Endothelial cell of umbilical vein (primary cell): ENCODE results near the gene PIK3R1. TPM values are rescaled to one million over a fixed set of nuclear protein-coding genes. Genes with fewer than 3 reads are reported as not detected.

Experiments used
- BruUV-seq: library from RNA; stranded (reverse); fragments of 400-500 nt; replicated peaks from 2 replicates; lab custom pipeline; 2021; lab: Mats Ljungman, UMichigan
- CTCF ChIA-PET: fragments of 300-600, 350-600 bp; sonication (Branson Sonifier 250); formaldehyde crosslinking; loops from one replicate; lab custom pipeline; 2021; ENCODE audit warnings: antibody characterized with exemption, inconsistent platforms; lab: Charles Lee
- POLR2A ChIA-PET: fragments of 300-600, 350-600 bp; sonication (Branson Sonifier 250); formaldehyde crosslinking; loops from one replicate; lab custom pipeline; 2021; ENCODE audit warnings: antibody characterized with exemption, inconsistent platforms; lab: Charles Lee
- DNase-seq: peaks from one replicate; pipeline ENCODE4 v3.0.0-alpha.2; 2011; ENCODE audit warnings: low read depth, low spot score
- FAIRE-seq: peaks from 2 replicates; lab custom pipeline; 2011; peaks lifted over from hg19 to GRCh38; lab: Jason Lieb, UNC
- H2AFZ ChIP-seq: 2 replicates; pipeline ENCODE4 v1.6.0; 2012; ENCODE audit warnings: low read depth, low read length, control low read depth, inconsistent platforms
- H3K27ac ChIP-seq: 2 replicates; pipeline ENCODE4 v1.5.1; 2011; ENCODE audit warnings: low read depth, mild to moderate bottlenecking, control low read depth, low read length, moderate library complexity; ENCODE audit not compliant: insufficient read depth
- H3K27me3 ChIP-seq, 2 experiments: 2 replicates each; pipeline versions ENCODE4 v1.6.0 to v1.6.1; 2011; ENCODE audit warnings: low read length in 2 of 2, mixed read lengths in 1 of 2; ENCODE audit not compliant: control insufficient read depth in 2 of 2, insufficient read depth in 2 of 2
- H3K36me3 ChIP-seq, 2 experiments: 2 replicates in 1 of 2; 3 replicates in 1 of 2; pipeline ENCODE4 v1.5.1; 2011; ENCODE audit warnings: low read length in 2 of 2, mild to moderate bottlenecking in 1 of 2, moderate library complexity in 1 of 2; ENCODE audit not compliant: control insufficient read depth in 2 of 2, insufficient read depth in 2 of 2; ENCODE audit errors: extremely low read depth in 1 of 2
- H3K4me1 ChIP-seq: 3 replicates; pipeline ENCODE4 v1.5.1; 2011; ENCODE audit warnings: mild to moderate bottlenecking, low read length; ENCODE audit not compliant: control insufficient read depth, insufficient read depth; ENCODE audit errors: extremely low read depth
- H3K4me2 ChIP-seq: 2 replicates; pipeline ENCODE4 v1.6.1; 2011; ENCODE audit warnings: low read length, control low read depth, mixed read lengths; ENCODE audit not compliant: insufficient read depth
- H3K4me3 ChIP-seq, 3 experiments: fragments of 200-600 bp in 1 of 3; sonication (generic), shearing (Covaris generic) in 1 of 3; replicated peaks in 1 of 3; 2 replicates each; pipeline ENCODE4 v1.5.1; 2011 to 2016; ENCODE audit warnings: control low read depth in 3 of 3, low read length in 3 of 3, mild to moderate bottlenecking in 2 of 3, inconsistent platforms in 1 of 3, low read depth in 1 of 3, moderate library complexity in 1 of 3; ENCODE audit not compliant: insufficient read depth in 1 of 3
- H3K79me2 ChIP-seq: 2 replicates; pipeline ENCODE4 v1.6.0; 2012; ENCODE audit warnings: low read length, inconsistent platforms; ENCODE audit not compliant: control insufficient read depth, insufficient read depth
- H3K9ac ChIP-seq: replicated peaks from 2 replicates; pipeline ENCODE3; 2011; ENCODE audit warnings: low read length, control low read depth; ENCODE audit not compliant: insufficient read depth; ENCODE audit errors: extremely low read depth
- H3K9me1 ChIP-seq: replicated peaks from 3 replicates; pipeline ENCODE4 v1.6.0; 2011; ENCODE audit warnings: mild to moderate bottlenecking, low read length; ENCODE audit not compliant: control insufficient read depth, insufficient read depth; ENCODE audit errors: extremely low read depth
- H3K9me3 ChIP-seq: replicated peaks from 2 replicates; pipeline ENCODE4 v1.5.1; 2012; ENCODE audit warnings: low read length, inconsistent platforms; ENCODE audit not compliant: control insufficient read depth, insufficient read depth
- H4K20me1 ChIP-seq: replicated peaks from 2 replicates; pipeline ENCODE3; 2011; ENCODE audit warnings: mild to moderate bottlenecking, low read length; ENCODE audit not compliant: control insufficient read depth, insufficient read depth; ENCODE audit errors: extremely low read depth
- EZH2 ChIP-seq: IDR thresholded peaks from 2 replicates; pipeline ENCODE4 v1.6.1; 2012; ENCODE audit warnings: borderline replicate concordance, low read depth, mild to moderate bottlenecking, moderate library complexity, low read length, inconsistent platforms; ENCODE audit not compliant: severe bottlenecking
- FOS ChIP-seq: IDR thresholded peaks from 2 replicates; pipeline ENCODE4 v1.6.1; 2011; ENCODE audit warnings: mild to moderate bottlenecking, low read length, moderate library complexity, borderline replicate concordance; ENCODE audit not compliant: insufficient read depth
- GATA2 ChIP-seq: IDR thresholded peaks from 2 replicates; pipeline ENCODE4 v1.7.0; 2011; ENCODE audit warnings: low read depth, mild to moderate bottlenecking, moderate library complexity, mixed read lengths, low read length; ENCODE audit not compliant: insufficient read length, insufficient read depth
- JUN ChIP-seq: IDR thresholded peaks from 2 replicates; pipeline ENCODE4 v1.6.1; 2011; ENCODE audit warnings: borderline replicate concordance, low read depth; ENCODE audit not compliant: insufficient read length, insufficient read depth
- MAX ChIP-seq: IDR thresholded peaks from 2 replicates; pipeline ENCODE4 v1.6.1; 2011; ENCODE audit not compliant: insufficient read depth, insufficient read length
- MYC ChIP-seq: IDR thresholded peaks from one replicate; pipeline ENCODE4 v1.6.1; 2011; ENCODE audit warnings: mild to moderate bottlenecking, low read depth, low read length
- POLR2A ChIP-seq: IDR thresholded peaks from 2 replicates; pipeline ENCODE4 v1.6.1; 2012; ENCODE audit warnings: low read depth, mild to moderate bottlenecking, control low read depth, low read length
- POLR2AphosphoS5 ChIP-seq: IDR thresholded peaks from 2 replicates; pipeline ENCODE4 v1.6.1; 2012; ENCODE audit warnings: low read depth, mild to moderate bottlenecking, control low read depth, low read length, moderate library complexity; ENCODE audit not compliant: insufficient read depth
- dilution Hi-C: fragments of 300-500 bp; cut with MboI; formaldehyde crosslinking; loops from one replicate; pipeline ENCODE4 v1.15.0; 2019; ENCODE audit warnings: low sequenced_read_pairs; ENCODE audit not compliant: extremely low pct_ligation_motif_present
- intact Hi-C: fragments of 100-400 bp; cut with micrococcal nuclease; formaldehyde crosslinking; loops from one replicate; pipeline ENCODE4 v1.10.0; 2022
- polyA plus RNA-seq, 4 experiments: library from polyadenylated mRNA; depleted of rRNA in 3 of 4; stranded (reverse) in 3 of 4; unstranded in 1 of 4; fragments of >200 nt; gene quantifications; 2 replicates each; pipeline versions ENCODE4 v1.2.1 to v1.2.3, GENCODE V29; 2011 to 2012; ENCODE audit warnings: missing spikeins in 1 of 4
- total RNA-seq: library from RNA; stranded (reverse); gene quantifications from 2 replicates; pipeline ENCODE4 v1.2.3, GENCODE V29; 2021
- TF ChIP-seq, protein P1 (sequence below), 2 donors: IDR thresholded peaks; 1 replicate in 1 of 2; 2 replicates in 1 of 2; pipeline ENCODE4 v1.5.1; 2011; ENCODE audit warnings: low read length in 2 of 2, mild to moderate bottlenecking in 2 of 2, moderate library complexity in 2 of 2, control low read depth in 1 of 2, inconsistent platforms in 1 of 2, low read depth in 1 of 2; ENCODE audit not compliant: insufficient read depth in 1 of 2; ENCODE audit errors: extremely low read depth in 1 of 2

The PIK3R1 gene
- total and polyA plus RNA-seq, 2 donors (not counting 3 experiments of a cell fraction or from before 2014, with no cell fraction given), result 2.8 to 30.0 TPM

GRCh38 chr5:68261569-68262065 lies 46.1 kb downstream of the PIK3R1 start:
- Histone ChIP-seq H3K4me1 (peaks cover 3% of the 10 kb centered on the region), H3K4me2 (no peak overlapping the region), H2AFZ (no peak overlapping the region), H3K27me3 (no peaks in the 10 kb centered on the region), H4K20me1 (peaks cover 3% of the 10 kb centered on the region), H3K9me3 (no peaks in the 10 kb centered on the region), H3K4me3 (no peak overlapping the region), H3K9me1 (no peaks in the 10 kb centered on the region), H3K9ac (no peak overlapping the region), H3K79me2 (peaks cover 11% of the 10 kb centered on the region), H3K27ac (no peak overlapping the region), H3K36me3 (no peaks in the 10 kb centered on the region)
- FAIRE-seq (no peak), DNase-seq (no peak)
- dilution Hi-C loops (loop anchor here (25.0 kb wide), 1 partner anchor 1099 kb away; no protein-coding TSS in a partner anchor), intact Hi-C loops (no loop called here)
- no TSS peak for BruUV-seq
- ChIA-PET POLR2A (no interaction called here), CTCF (interaction anchor here (0.7 to 1.4 kb wide), 3 partner anchors 9 to 209 kb away, joined by 3 read pairs; no protein-coding TSS in a partner anchor)
- TF ChIP-seq MYC, result no peak
- TF ChIP-seq EZH2, result no peak
- no peak for TF ChIP-seq JUN
- TF ChIP-seq POLR2AphosphoS5, result no peak
- TF ChIP-seq MAX, result no peak
- TF ChIP-seq FOS, result no peak
- no peak for TF ChIP-seq POLR2A
- TF ChIP-seq GATA2, result no peak
- TF ChIP-seq, protein P1, sequence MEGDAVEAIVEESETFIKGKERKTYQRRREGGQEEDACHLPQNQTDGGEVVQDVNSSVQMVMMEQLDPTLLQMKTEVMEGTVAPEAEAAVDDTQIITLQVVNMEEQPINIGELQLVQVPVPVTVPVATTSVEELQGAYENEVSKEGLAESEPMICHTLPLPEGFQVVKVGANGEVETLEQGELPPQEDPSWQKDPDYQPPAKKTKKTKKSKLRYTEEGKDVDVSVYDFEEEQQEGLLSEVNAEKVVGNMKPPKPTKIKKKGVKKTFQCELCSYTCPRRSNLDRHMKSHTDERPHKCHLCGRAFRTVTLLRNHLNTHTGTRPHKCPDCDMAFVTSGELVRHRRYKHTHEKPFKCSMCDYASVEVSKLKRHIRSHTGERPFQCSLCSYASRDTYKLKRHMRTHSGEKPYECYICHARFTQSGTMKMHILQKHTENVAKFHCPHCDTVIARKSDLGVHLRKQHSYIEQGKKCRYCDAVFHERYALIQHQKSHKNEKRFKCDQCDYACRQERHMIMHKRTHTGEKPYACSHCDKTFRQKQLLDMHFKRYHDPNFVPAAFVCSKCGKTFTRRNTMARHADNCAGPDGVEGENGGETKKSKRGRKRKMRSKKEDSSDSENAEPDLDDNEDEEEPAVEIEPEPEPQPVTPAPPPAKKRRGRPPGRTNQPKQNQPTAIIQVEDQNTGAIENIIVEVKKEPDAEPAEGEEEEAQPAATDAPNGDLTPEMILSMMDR (IDR thresholded peaks at IDR 0.05; ENCODE audit: extremely low read depth in 1 of 2, insufficient read depth in 1 of 2, low read depth in 1 of 2, low read length in 2 of 2), result no peak
